Ascending aorta (tissue), 2 donors: ENCODE data around the gene CYP4F3. TPM values are rescaled to one million over a fixed set of nuclear protein-coding genes. Genes with fewer than 3 reads are reported as not detected.
"Not testable (repeated sequence)": the region's sequence is repeated elsewhere in the genome, so short reads cannot be mapped to it uniquely, and the experiment has no call there.

Experiments used
- DNase-seq, 2 donors: peaks; one replicate each; pipeline ENCODE4 v3.0.0-alpha.2; 2019; ENCODE audit warnings: low spot score in 2 of 2
- H3K27ac ChIP-seq, 2 donors: fragments of 200-600 bp; sonication (generic); one replicate each; pipeline ENCODE4 v1.5.1; 2016 to 2017; ENCODE audit warnings: mild to moderate bottlenecking in 1 of 2
- H3K27me3 ChIP-seq: fragments of 200-600 bp; sonication (generic); one replicate; pipeline ENCODE4 v1.5.1; 2017
- H3K36me3 ChIP-seq, 2 donors: fragments of 200-600 bp; sonication (generic); one replicate each; pipeline ENCODE4 v1.5.1; 2016
- H3K4me1 ChIP-seq, 2 donors: fragments of 200-600 bp; sonication (generic); one replicate each; pipeline ENCODE4 v1.5.1; 2016 to 2017; ENCODE audit warnings: mild to moderate bottlenecking in 1 of 2
- H3K4me3 ChIP-seq, 2 donors: fragments of 200-600 bp; sonication (generic); one replicate each; pipeline ENCODE4 v1.5.1; 2016 to 2017; ENCODE audit warnings: mild to moderate bottlenecking in 1 of 2
- H3K9me3 ChIP-seq, 2 donors: fragments of 200-600 bp; sonication (generic); one replicate each; pipeline ENCODE4 v1.5.1; 2016
- CTCF ChIP-seq, 3 experiments: fragments of 200-600 bp in 2 of 3; fragments of 450-650 bp in 1 of 3; sonication (generic) in 2 of 3; IDR thresholded peaks; one replicate each; pipeline ENCODE4 v1.5.1; 2016 to 2019; ENCODE audit warnings: antibody characterized with exemption in 3 of 3, mild to moderate bottlenecking in 1 of 3, moderate library complexity in 1 of 3
- intact Hi-C: fragments of 100-400 bp; cut with DNase I; formaldehyde crosslinking; loops from one replicate; pipeline ENCODE4 v1.15.1; 2023
- total RNA-seq: library from RNA; depleted of rRNA; stranded (reverse); fragments of >200 nt; gene quantifications from one replicate; pipeline ENCODE4 v1.1.0, GENCODE V29; 2016

CYP4F3 gene
- total RNA-seq, 1 donor from 2014 or later: not detected

GRCh38 chr19:15672580-15673175 lies 32.0 kb downstream of the CYP4F3 start, which contains the start of gene CYP4F12:
TSS of gene CYP4F12 (plus strand) at chr19:15673087. CDS start at chr19:15673530, 443 bp downstream.
- TF ChIP-seq CTCF (IDR thresholded peaks at IDR 0.05): no peak
- Histone ChIP-seq H3K27me3 (no peaks in the 10 kb centered on the region), H3K27ac (peak within 1 kb of the TSS in 1 of 2 donors; percentile 27), H3K4me1 (no peaks in the 10 kb centered on the region), H3K36me3 (no peaks in the 10 kb centered on the region), H3K9me3 (no peaks in the 10 kb centered on the region), H3K4me3 (no peak within 1 kb of the TSS)
- intact Hi-C loops: no loop called here
- DNase-seq: peak in 1 of 2 donors; percentile 89

DNA sequence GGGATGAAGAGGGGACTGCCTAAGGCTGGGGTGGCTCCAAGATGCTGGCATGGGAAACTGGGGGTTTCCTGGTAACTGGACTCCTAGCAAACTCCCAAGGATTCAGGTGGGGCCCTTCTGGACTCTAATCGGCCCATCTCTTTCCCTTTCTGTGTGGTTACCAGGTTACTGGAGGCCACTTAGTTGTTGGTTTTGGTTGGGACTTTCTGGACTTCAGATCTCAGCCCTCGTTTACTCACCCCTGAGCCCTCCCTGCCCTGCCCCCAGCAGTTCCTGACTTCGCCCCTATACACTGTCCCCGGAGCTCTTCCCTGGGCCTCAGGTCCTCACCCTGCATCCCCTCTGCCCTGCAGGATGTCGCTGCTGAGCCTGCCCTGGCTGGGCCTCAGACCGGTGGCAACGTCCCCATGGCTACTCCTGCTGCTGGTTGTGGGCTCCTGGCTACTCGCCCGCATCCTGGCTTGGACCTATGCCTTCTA lies 32.5 kb downstream of the CYP4F3 start:
- intact Hi-C loops: no loop called here
- peak overlapping the region in 1 of 2 donors; percentile 27 for H3K27ac ChIP-seq
- DNase-seq: no peak
- no peaks in the 10 kb centered on the region for H3K27me3 ChIP-seq
- H3K9me3 ChIP-seq: no peaks in the 10 kb centered on the region
- no peaks in the 10 kb centered on the region for H3K36me3 ChIP-seq
- H3K4me3 ChIP-seq: no peak overlapping the region
- H3K4me1 ChIP-seq: no peaks in the 10 kb centered on the region
- no peak for TF ChIP-seq CTCF (IDR thresholded peaks at IDR 0.05)

GRCh38 chr19:15675560-15675959 lies 34.9 kb downstream of the CYP4F3 start:
- TF ChIP-seq CTCF (IDR thresholded peaks at IDR 0.05): no peak
- H3K9me3 ChIP-seq: no peaks in the 10 kb centered on the region
- intact Hi-C loops: no loop called here
- H3K4me3 ChIP-seq: no peak overlapping the region
- no peak for DNase-seq
- no peaks in the 10 kb centered on the region for H3K4me1 ChIP-seq
- H3K27me3 ChIP-seq: no peaks in the 10 kb centered on the region
- no peak overlapping the region for H3K27ac ChIP-seq
- H3K36me3 ChIP-seq: no peaks in the 10 kb centered on the region

DNA sequence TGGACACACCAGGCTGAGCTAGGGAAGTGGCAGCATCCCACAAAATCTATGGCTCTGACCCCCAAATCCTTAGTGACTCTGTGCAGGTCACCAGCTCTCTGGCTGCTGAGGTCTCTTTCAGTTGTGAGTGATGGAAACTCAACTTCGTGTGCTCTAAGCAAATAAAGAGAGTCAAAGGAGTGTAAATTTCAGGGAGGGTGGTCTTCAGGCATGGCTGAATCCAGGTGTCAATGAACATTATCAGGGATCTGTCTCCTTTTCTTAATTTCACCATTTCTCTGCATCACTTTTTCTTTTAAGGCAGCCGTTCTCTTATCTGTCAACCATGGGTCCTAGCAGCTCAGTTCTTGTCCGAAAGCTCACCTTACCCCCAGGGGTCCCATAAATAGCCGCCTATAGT lies 38.4 kb downstream of the CYP4F3 start:
- no peak for TF ChIP-seq CTCF (IDR thresholded peaks at IDR 0.05)

DNA sequence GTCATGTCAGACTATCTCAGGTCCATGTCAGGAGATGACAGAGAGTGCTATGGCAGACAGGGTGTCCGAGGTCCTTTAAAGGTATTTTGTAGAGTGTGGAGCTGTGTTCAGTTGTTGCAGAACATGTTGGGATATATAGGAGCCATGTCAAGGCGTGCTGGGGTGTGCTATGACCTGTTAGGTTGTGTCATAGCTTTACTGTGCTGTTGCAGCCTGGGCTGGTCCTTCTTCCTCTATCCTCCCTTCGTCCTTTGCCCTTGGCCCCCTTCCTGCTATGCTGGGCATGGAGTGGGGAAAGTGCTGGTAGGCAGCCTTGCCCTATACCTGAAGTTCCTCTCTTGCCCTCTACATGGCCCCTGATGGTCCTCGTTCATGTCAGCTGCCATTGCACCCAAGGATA lies 39.2 kb downstream of the CYP4F3 start:
- H3K4me3 ChIP-seq, H3K36me3 ChIP-seq, H3K27me3 ChIP-seq, H3K9me3 ChIP-seq, H3K4me1 ChIP-seq, intact Hi-C loops, DNase-seq, H3K27ac ChIP-seq: not testable (repeated sequence)

More for the DNA sequence above, 38.4 kb downstream of the CYP4F3 start:
- Histone ChIP-seq H3K4me1 (no peaks in the 10 kb centered on the region), H3K9me3 (no peaks in the 10 kb centered on the region), H3K27me3 (no peaks in the 10 kb centered on the region), H3K36me3 (no peaks in the 10 kb centered on the region), H3K4me3 (no peak overlapping the region), H3K27ac (no peak overlapping the region)
- intact Hi-C loops: no loop called here
- no peak for DNase-seq

DNA sequence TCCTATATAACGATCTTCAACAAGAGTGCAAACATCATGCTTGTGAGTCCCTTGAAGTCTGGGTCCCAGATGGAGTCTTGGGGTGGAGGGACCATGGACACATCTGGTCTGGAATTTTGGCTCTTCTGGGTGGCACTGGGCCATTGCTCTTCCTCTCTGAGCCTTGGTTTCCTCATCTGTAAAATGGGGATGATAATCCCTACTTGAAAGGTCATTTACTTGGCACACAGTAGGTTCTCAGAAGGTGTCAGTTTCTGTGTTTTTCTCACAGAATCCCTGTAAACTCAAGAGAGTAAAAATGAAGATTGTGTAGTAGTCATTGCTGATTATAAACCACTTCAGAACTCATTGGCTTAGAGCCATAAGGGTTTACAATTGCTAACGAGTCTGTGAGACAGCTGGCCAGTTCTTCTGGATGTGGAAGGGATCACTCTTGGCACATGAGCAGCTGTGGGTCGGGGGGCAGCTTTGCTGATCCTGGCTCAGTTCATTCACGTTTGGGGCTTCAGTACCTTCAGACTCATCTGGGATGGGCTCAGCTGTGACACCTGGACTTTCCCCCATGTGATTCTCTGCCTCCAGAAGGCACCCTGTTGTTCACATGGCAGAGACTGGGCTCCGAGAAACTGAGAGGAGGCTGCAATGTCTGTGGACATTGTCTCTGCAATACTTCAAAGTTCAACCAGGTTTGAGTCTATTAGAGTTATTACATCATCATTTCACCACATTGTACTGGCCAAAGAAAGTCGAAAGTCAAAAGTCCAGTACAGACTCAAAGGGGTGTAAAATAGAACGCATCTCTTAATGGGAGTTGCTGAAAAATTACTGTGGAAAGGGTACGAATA lies 40.0 kb downstream of the CYP4F3 start:
- Histone ChIP-seq H3K36me3 (no peaks in the 10 kb centered on the region), H3K4me1 (no peaks in the 10 kb centered on the region), H3K27ac (no peak overlapping the region), H3K4me3 (no peak overlapping the region), H3K27me3 (no peaks in the 10 kb centered on the region), H3K9me3 (no peaks in the 10 kb centered on the region)
- TF ChIP-seq CTCF (IDR thresholded peaks at IDR 0.05): no peak
- intact Hi-C loops: no loop called here
- DNase-seq: no peak
